Hematopoietic multipotent progenitor cell treated with erythropoietin and hydrocortisone succinate and interleukin-3 and kit ligand, for 6 days (in vitro differentiated cells): Measurements from ENCODE around the gene NAA25.

Source experiments
- DNase-seq: peaks from one replicate; pipeline ENCODE4 v3.0.0-alpha.2; 2015

NAA25 gene

GRCh38 chr12:112108202-112109079 is at the start of gene NAA25:
Gene NAA25, minus strand, starts transcription at chr12:112108783. Its CDS starts 10 bp downstream, at chr12:112108773.
- peak; percentile 96 for DNase-seq

- DNase-seq: no peak
Measured at GRCh38 chr12:112153893-112154219, 45.3 kb upstream of the NAA25 start.

GRCh38 chr12:112153181-112153892 is 44.8 kb upstream of the NAA25 start:
- no peak for DNase-seq

- no peak for DNase-seq
Measured at GRCh38 chr12:112151766-112152541, 43.4 kb upstream of the NAA25 start.

GRCh38 chr12:112149596-112149995 is 41.0 kb upstream of the NAA25 start:
- no peak for DNase-seq

- no peak for DNase-seq
Measured at GRCh38 chr12:112148031-112148513, 39.5 kb upstream of the NAA25 start.

- DNase-seq: no peak
Measured at GRCh38 chr12:112146123-112146522, 37.5 kb upstream of the NAA25 start.

GRCh38 chr12:112140728-112141127 is 32.1 kb upstream of the NAA25 start:
- peak; percentile 41 for DNase-seq

GRCh38 chr12:112134731-112135130 is 26.1 kb upstream of the NAA25 start:
- DNase-seq: no peak

GRCh38 chr12:112133418-112133817 is 24.8 kb upstream of the NAA25 start:
- no peak for DNase-seq

- no peak for DNase-seq
Measured at GRCh38 chr12:112131686-112132085, 23.1 kb upstream of the NAA25 start.

- DNase-seq: peak; percentile 75
Measured at GRCh38 chr12:112130441-112130998, 21.9 kb upstream of the NAA25 start.

GRCh38 chr12:112126911-112127310 is 18.3 kb upstream of the NAA25 start:
- no peak for DNase-seq

GRCh38 chr12:112126000-112126438 is 17.4 kb upstream of the NAA25 start:
- DNase-seq: peak; percentile 32

- DNase-seq: peak; percentile 99
Measured at GRCh38 chr12:112125250-112125999, 16.8 kb upstream of the NAA25 start, which contains the start of gene TRAFD1. Gene TRAFD1, plus strand, starts transcription at chr12:112125560. Its CDS starts 4,963 bp downstream, at chr12:112130523.

- no peak for DNase-seq
Measured at GRCh38 chr12:112124918-112125249, 16.3 kb upstream of the NAA25 start.

- DNase-seq: no peak
Measured at GRCh38 chr12:112122823-112123690, 14.5 kb upstream of the NAA25 start.

- no peak for DNase-seq
Measured at GRCh38 chr12:112121780-112122565, 13.4 kb upstream of the NAA25 start.

GRCh38 chr12:112117685-112118084 is 9.1 kb upstream of the NAA25 start:
- DNase-seq: no peak
